ENCODE data around the gene SMURF1. TPM values are rescaled to one million over a fixed set of nuclear protein-coding genes. Genes with fewer than 3 reads are reported as not detected.

Gene SMURF1
- total RNA-seq, 2 experiments from 2014 or later, result 30.0 to 32.4 TPM

- no peak overlapping the region for H3K4me3 ChIP-seq (ENCODE audit: low read length)
- CTCF ChIA-PET, result no interaction called here
Measured at GRCh38 chr7:99180067-99180650, 36.3 kb upstream of the SMURF1 start.

GRCh38 chr7:99177165-99177564, 33.3 kb upstream of the SMURF1 start:
- no peaks in the 10 kb centered on the region for H3K4me1 Mint-ChIP-seq (ENCODE audit: low read depth)
- Histone ChIP-seq H3K4me1 (ENCODE audit: insufficient read depth, low read length) (no peaks in the 10 kb centered on the region), H3K4me3 (ENCODE audit: low read length) (no peak overlapping the region), H3K27me3 (ENCODE audit: control insufficient read depth in 1 of 2, insufficient read depth in 2 of 2, low read length in 2 of 2) (peaks cover 0 to 2% of the 10 kb centered on the region in 2 experiments), H3K9me3 (ENCODE audit: control insufficient read depth in 1 of 2, insufficient read depth in 1 of 2, low read length in 2 of 2) (no peaks in the 10 kb centered on the region), H3K36me3 (ENCODE audit: insufficient read depth, low read length) (no peaks in the 10 kb centered on the region), H3K27ac (ENCODE audit: low read depth in 1 of 2, low read length in 2 of 2) (no peak overlapping the region)
- ATAC-seq (ENCODE audit: poor library complexity) (no peak), DNase-seq (no peak)
- no peak overlapping the region for H3K27ac Mint-ChIP-seq
- no peaks in the 10 kb centered on the region for H3K36me3 Mint-ChIP-seq (ENCODE audit: low read depth)
- CTCF ChIA-PET, result no interaction called here
- TF ChIP-seq CTCF (IDR thresholded peaks at IDR 0.05), result no peak
- H3K4me3 Mint-ChIP-seq, result no peak overlapping the region
- POLR2A ChIA-PET, result no interaction called here
- intact Hi-C loops (cut with DNase I, micrococcal nuclease), result no loop called here
- no peaks in the 10 kb centered on the region for H3K27me3 Mint-ChIP-seq
- no peaks in the 10 kb centered on the region for H3K9me3 Mint-ChIP-seq

More at GRCh38 chr7:99180067-99180650, 36.3 kb upstream of the SMURF1 start:
- ATAC-seq (ENCODE audit: poor library complexity) (no peak), DNase-seq (no peak)
- H3K9me3 Mint-ChIP-seq, result no peaks in the 10 kb centered on the region
- no peaks in the 10 kb centered on the region for H3K27me3 ChIP-seq (ENCODE audit: control insufficient read depth in 1 of 2, insufficient read depth in 2 of 2, low read length in 2 of 2)
- no peaks in the 10 kb centered on the region for H3K4me1 Mint-ChIP-seq (ENCODE audit: low read depth)
- no peaks in the 10 kb centered on the region for H3K9me3 ChIP-seq (ENCODE audit: control insufficient read depth in 1 of 2, insufficient read depth in 1 of 2, low read length in 2 of 2)
- no peak overlapping the region for H3K27ac ChIP-seq (ENCODE audit: low read depth in 1 of 2, low read length in 2 of 2)
- no peak for TF ChIP-seq CTCF (IDR thresholded peaks at IDR 0.05)
- H3K36me3 Mint-ChIP-seq (ENCODE audit: low read depth), result no peaks in the 10 kb centered on the region
- intact Hi-C loops (cut with DNase I, micrococcal nuclease), result no loop called here
- H3K27ac Mint-ChIP-seq, result no peak overlapping the region
- POLR2A ChIA-PET, result no interaction called here
- H3K4me1 ChIP-seq (ENCODE audit: insufficient read depth, low read length), result no peaks in the 10 kb centered on the region
- no peaks in the 10 kb centered on the region for H3K36me3 ChIP-seq (ENCODE audit: insufficient read depth, low read length)
- H3K27me3 Mint-ChIP-seq, result no peaks in the 10 kb centered on the region
- H3K4me3 Mint-ChIP-seq, result no peak overlapping the region

GRCh38 chr7:99173787-99174186, 29.9 kb upstream of the SMURF1 start:
- Histone ChIP-seq H3K27me3 (ENCODE audit: control insufficient read depth in 1 of 2, insufficient read depth in 2 of 2, low read length in 2 of 2) (peaks cover 0 to 2% of the 10 kb centered on the region in 2 experiments), H3K36me3 (ENCODE audit: insufficient read depth, low read length) (no peaks in the 10 kb centered on the region), H3K9me3 (ENCODE audit: control insufficient read depth in 1 of 2, insufficient read depth in 1 of 2, low read length in 2 of 2) (no peaks in the 10 kb centered on the region), H3K4me3 (ENCODE audit: low read length) (no peak overlapping the region), H3K4me1 (ENCODE audit: insufficient read depth, low read length) (no peaks in the 10 kb centered on the region), H3K27ac (ENCODE audit: low read depth in 1 of 2, low read length in 2 of 2) (no peak overlapping the region)
- no peak for TF ChIP-seq CTCF (IDR thresholded peaks at IDR 0.05)
- Mint-ChIP-seq H3K36me3 (ENCODE audit: low read depth) (no peaks in the 10 kb centered on the region), H3K27me3 (no peaks in the 10 kb centered on the region), H3K4me3 (no peak overlapping the region), H3K27ac (no peak overlapping the region), H3K9me3 (no peaks in the 10 kb centered on the region), H3K4me1 (ENCODE audit: low read depth) (no peaks in the 10 kb centered on the region)
- intact Hi-C loops (cut with DNase I, micrococcal nuclease), result no loop called here
- ChIA-PET POLR2A (no interaction called here), CTCF (no interaction called here)
- DNase-seq (no peak), ATAC-seq (ENCODE audit: poor library complexity) (no peak)

All from CD4-positive, alpha-beta T cell (primary cell).